HPDE6-E6E7 (cell line): ENCODE results near the gene STAMBP.
"Not testable (repeated sequence)": the region's sequence is repeated elsewhere in the genome, so short reads cannot be mapped to it uniquely, and the experiment has no call there.

ENCODE experiments used
- DNase-seq: peaks from one replicate; pipeline ENCODE4 v3.0.0; 2011; ENCODE audit warnings: missing footprints; ENCODE audit errors: extremely low spot score

STAMBP gene

DNA sequence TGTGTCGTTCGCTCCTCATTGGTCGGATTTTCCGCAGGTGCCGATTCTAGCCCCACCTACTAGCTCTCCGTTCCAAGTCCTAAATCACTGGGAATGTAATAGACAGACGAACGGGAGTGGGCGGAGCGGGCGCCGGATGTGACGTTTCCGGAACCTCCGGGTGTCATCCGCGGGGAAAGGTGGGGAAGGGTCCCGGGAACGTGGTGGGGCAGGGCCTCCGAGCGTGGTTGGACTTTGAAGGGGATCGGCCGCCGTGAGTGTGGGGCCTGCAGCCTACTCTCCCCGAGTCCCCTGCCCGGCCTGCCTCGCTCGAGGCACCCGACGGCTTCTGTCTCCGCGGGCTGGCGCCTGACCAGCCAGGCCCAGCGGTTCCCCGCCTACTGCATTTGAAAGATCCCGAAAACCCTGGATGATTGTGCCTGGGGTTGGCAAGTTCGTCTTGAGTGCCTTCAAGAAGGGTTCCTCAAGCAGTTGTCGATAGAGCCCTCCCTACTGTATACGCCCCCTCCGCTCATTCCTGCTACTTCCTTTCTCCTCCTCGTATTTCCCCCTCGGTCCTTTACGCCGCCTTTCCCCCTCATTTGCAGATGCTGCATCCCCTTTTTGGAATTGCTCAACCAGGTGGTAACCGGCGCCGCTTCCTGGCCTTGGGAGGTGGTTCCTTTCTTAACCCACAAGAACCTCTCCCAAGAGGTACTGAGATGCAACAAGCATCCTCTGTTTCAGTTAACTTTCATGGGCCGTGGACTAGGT is at the start of gene STAMBP:
TSS of gene STAMBP (plus strand) at position 144 of the 753 bp plus-strand sequence. CDS start 1,896 bp downstream, outside the sequence.
- DNase-seq, result peak; percentile 88

- peak; percentile 88 for DNase-seq
Observed at GRCh38 chr2:73779467-73780236, 49.1 kb upstream of the STAMBP start, which contains the start of gene DUSP11. TSS of gene DUSP11 (minus strand) at chr2:73780103. CDS start at chr2:73779974, 129 bp downstream.

- DNase-seq, result no peak
Observed at GRCh38 chr2:73780237-73780582, 48.6 kb upstream of the STAMBP start.

DNA sequence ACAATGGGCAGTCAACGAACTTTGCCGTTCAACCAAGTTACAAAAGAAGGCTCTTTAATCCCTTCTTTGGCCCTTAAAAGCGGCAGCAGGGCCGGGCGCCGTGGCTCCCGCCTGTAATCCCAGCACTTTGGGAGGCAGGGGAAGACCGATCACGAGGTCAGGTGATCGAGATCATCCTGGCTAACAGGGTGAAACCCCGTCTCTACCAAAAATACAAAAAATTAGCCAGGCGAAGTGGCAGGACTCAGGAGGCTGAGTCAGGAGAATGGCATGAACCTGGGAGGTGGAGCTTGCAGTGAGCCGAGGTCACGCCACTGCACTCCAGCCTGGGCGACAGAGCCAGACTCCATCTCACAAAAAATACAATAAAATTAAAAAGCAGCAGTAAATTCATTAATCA is 45.4 kb upstream of the STAMBP start:
- DNase-seq, result not testable (repeated sequence)

DNA sequence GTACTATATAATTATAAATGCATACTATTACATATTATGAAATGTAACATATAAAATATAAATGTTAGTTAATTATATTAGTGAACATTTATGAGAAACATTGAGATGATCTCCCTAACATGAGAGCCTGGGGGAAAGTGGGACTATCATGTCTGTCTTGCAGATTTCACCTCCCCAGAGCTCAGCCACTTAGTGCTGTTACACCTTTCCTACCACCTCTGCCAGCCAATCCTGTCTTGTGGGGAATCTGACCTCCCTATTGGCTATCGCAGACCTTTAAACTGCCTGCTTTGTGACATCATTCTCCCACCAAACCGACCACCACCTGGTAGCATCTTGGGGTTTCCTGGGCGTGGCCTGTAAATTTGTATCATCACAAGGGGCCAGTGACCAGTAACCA is 44.9 kb upstream of the STAMBP start, which contains the start of gene C2orf78:
TSS of gene C2orf78 (plus strand) at position 301 of the 400 bp plus-strand sequence. CDS start 127 bp downstream, outside the sequence.
- not testable (repeated sequence) for DNase-seq

- DNase-seq, result no peak
Observed at GRCh38 chr2:73811878-73812277, 16.9 kb upstream of the STAMBP start.

DNA sequence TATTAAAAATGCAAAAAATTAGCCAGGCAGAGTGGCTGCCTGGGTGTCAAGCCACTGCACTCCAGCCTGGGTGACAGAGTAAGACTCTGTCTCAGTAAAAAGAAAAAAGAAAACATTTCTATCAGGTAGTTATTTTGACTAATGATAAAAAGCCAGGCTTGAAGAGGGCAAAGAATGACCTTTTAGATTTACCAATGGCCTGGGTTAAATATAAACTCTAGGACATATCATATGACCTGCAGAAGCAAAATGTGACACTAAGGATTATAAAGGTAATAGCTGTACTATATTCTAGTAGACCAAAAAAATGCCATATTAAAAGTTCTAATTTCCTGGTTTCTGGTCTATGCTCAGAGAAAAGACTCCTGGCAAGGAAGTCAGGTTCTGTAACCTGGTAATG is 16.1 kb upstream of the STAMBP start:
- no peak for DNase-seq

DNA sequence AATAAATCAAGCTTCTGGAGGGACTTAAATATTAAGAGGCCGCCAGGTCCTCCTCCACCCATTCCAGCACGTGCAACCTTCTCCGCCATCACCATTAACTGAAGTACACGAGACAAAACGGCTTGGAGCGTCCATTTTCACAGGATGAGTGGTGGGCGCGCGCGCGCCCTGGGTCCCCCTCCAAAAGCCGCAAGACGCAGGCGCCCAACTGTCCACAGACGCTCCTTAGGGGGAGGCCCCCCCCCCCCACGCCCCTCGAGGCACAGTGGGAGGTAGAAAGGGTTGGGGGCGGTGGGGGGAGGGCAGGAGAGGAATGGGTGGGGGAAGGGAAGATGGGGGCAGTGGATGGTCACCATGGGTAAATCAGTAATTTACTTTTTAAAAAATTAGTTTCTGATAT is 10.5 kb upstream of the STAMBP start:
- DNase-seq, result no peak

DNA sequence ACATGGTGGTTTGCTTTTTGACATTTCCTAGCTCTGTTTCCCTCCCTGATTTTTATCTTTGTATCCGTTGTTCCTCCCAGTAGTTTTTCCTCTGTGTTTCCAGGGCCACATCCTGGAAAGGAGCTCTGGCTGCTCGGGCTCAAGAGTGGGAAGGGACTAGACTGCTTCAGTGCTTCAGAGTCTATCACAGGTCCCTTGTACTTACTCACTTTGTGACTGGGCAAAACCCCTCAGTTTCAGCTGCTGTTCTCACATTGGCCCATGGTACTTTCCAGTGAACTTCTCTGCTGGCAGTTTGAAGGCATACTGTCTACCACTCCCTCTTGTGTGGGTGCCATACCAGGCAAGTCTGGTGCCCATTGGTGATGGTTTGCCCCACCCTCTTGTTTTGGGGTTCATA is 7.5 kb upstream of the STAMBP start:
- DNase-seq, result no peak

DNA sequence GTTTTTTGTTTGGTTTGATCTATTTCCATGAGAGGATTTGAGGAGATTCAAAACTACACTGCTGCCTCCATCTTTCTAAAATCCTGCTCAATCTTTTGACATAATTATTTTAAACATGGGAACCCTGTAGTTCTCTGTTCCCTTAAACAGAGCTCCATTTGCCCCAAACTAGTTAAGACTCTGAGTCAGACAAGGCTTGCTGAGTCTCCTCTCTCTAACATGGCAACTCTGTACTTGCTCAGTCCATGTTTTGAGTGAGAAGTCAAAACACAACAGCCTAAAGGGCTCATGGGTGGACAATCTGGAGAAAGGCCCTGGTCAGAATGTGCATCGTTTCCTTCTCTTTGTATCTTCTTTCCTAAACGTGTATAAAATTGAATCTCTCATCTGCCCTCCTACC is 7.1 kb upstream of the STAMBP start:
- no peak for DNase-seq

- DNase-seq, result no peak
Observed at GRCh38 chr2:73822276-73822675, 6.5 kb upstream of the STAMBP start.

DNA sequence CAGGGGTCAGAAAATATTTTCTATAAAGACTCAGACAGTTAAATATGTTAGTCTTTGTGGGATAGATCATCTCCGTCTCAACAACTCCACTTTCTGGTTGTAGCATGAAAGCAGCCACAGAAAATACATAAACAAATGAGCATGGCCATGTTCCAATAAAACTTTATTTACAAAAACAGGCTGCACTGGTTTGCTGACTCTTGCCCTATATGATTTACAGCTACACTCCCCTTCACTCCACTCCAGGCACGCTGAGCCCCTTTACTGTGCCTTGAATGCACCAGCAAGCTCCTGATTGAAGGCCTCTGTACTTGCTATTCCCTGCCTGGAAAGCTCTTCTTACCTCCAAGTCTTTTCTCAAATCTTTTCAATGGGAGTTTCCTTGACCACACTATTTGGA is 5.8 kb upstream of the STAMBP start:
- no peak for DNase-seq

GRCh38 chr2:73823416-73823815 is 5.3 kb upstream of the STAMBP start:
- DNase-seq, result no peak

- DNase-seq, result peak; percentile 26
Observed at GRCh38 chr2:73823916-73824523, 4.7 kb upstream of the STAMBP start.

- no peak for DNase-seq
Observed at GRCh38 chr2:73825408-73825807, 3.4 kb upstream of the STAMBP start.

DNA sequence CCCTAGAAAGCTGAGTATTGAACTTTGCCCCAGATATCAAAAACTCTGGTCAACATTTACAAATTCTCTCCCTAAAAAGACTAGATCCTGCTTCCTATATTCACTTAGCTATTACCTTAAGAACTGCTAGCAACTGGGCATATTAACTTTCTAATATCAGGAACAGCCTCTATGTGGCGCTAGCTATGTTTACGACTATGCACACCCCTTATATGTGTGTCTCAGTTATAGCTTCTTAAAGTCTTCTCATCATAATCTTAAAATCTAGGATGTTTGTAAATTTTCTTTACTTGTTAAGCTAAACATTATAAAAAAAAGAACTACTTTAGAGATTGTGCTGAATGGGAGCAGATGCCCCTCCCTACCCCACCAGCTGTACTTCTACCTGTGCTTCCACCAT is 1.7 kb upstream of the STAMBP start:
- DNase-seq, result no peak

DNA sequence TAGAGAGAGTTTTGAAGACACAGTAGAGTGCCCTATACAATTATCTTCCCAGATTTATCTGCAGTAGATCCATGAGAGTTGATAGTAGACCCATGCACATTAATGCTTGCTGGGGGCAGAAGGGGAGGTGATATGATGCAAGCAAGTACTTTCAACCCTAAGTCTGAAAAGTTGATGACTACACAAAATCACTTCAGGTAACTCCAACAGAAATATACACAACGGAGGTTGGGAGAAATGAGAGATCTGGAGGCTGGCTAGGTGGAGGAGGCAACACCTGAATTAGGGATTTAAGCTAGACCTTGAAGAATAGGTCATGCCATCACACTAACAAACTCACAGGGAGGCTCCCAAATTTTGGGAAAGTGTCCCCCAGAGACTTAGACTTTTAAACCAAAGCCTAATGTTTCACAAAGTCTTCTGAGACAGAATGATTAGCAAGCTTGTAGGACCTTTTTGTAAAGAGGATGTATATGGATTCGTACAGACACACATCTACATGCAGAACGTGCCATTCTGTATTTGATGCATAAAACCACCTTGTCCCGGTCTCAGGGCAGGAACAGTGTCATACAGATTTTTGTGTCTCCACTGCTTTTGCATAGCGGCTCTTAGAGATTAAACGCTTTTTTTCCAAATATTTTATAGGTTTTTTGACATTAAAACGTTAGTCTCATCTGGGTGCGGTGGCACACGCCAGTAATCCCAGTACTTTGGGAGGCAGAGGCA is 937 bp upstream of the STAMBP start:
- no peak for DNase-seq

- no peak for DNase-seq
Observed at GRCh38 chr2:73828389-73828817, 358 bp upstream of the STAMBP start.

- DNase-seq, result peak; percentile 78
Observed at GRCh38 chr2:73830871-73831401, 2.2 kb downstream of the STAMBP start.

- DNase-seq, result no peak
Observed at GRCh38 chr2:73832930-73833329, 4.2 kb downstream of the STAMBP start.

DNA sequence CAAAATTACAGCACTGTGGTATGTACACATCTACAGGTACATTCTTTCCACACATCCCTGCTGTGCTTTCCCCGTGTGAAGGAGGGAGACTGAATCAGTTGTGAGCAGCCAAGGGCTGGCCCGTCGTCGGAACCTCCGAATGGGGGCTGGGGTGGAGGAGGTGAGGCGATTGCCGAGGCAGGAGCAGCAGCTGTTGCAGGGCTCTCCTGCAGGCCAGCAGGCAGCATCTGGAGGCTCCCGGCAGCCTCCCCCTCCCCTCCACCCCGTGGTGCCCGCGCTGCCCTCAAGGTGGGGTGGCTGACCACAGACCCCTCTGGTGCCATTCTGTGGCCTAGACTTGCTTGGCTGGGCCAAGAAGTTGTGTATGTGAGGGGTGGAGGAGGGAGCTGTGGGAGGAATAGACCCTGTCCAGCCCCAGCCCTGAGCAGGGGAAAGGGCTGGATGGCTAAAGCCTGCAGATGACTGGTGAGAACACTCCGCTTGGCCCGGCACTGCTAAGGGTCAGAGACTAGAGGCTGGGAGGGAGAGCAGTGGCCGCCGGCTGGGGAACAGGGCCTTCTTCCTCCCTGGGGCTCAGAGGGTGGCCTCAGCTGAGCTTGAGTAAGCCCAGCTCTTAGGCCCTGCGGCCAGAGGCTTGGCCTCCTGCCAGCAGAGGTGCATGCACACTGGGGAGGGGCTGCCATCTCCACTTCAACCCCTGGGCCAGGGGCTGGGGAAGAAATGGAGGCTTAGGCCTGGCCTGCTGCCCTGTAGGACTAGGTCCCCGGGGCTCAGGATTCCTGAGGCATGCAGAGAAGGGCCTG is 7.6 kb downstream of the STAMBP start:
- DNase-seq, result no peak
